NT2/D1 (cell line): ENCODE data around the gene SEM1.

Experiments used
- YY1 ChIP-seq: IDR thresholded peaks from 2 replicates; pipeline ENCODE4 v1.6.1; 2011; ENCODE audit not compliant: insufficient read length, insufficient read depth
- ZNF274 ChIP-seq: IDR thresholded peaks from 2 replicates; pipeline ENCODE4 v1.6.1; 2011; ENCODE audit warnings: mild to moderate bottlenecking, low read depth, low read length

GRCh38 chr7:96740130-96740529, 30.5 kb upstream of the SEM1 start:
- TF ChIP-seq ZNF274 (no peak), YY1 (no peak)
